ENCODE measurements around the gene ING4. TPM values are rescaled to one million over a fixed set of nuclear protein-coding genes. Genes with fewer than 3 reads are reported as not detected.
"Not testable (repeated sequence)": the region's sequence is repeated elsewhere in the genome, so short reads cannot be mapped to it uniquely, and the experiment has no call there.

Gene ING4
- 16.3 and 17.6 TPM in 2 replicates for total RNA-seq (2014; rRNA removed; shearing (Covaris generic))
- 50.0 and 61.5 TPM in 2 replicates for polyA plus RNA-seq (2014; cell fraction: nucleus; rRNA removed)

- peak; percentile 98 for DNase-seq (ENCODE audit: extremely low read depth, low read depth)
These were observed at the start of gene ING4 for GRCh38 chr12:6662906-6663742. ING4 (minus strand) TSS chr12:6663119; CDS start chr12:6663101, 18 bp downstream.

- DNase-seq (ENCODE audit: extremely low read depth, low read depth) = no peak
These were observed 46.1 kb upstream of the ING4 start for GRCh38 chr12:6708960-6709394.

DNA sequence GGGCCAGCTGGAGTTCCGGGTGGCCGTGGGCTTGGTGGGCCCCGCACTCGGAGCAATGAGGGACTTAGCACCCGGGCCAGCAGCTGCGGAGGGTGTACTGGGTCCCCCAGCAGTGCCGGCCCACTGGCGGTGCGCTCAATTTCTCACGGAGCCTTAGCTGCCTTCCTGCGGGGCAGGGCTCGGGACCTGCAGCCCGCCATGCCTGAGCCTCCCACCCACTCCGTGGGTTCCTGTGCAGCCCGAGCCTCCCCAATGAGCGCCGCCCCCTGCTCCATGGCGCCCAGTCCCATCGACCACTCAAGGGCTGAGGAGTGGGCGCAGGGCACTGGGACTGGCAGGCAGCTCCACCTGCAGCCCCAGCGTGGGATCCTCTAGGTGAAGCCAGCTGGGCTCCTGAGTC lies 45.4 kb upstream of the ING4 start:
- not testable (repeated sequence) for DNase-seq (ENCODE audit: extremely low read depth, low read depth)

DNA sequence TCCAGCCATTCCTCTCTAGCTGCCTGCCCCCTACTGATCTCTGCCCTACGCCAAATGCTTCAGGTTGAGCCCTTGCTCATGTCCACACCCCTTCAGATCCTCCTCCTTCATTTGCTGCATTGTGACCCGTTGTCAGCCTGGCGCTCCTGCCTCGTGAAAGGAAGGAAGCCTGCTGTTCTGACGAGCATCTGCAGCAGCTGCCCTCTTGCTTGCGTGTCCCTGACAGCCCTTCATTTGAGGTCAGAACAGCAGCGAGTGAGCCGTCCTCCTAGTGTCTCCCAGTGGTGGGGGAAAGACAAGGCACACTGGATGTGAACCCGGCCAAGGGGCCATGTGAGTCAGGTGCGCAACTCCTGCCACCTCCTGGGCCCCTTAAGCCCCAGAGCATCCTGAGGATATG lies 40.7 kb upstream of the ING4 start:
- no peak for DNase-seq (ENCODE audit: extremely low read depth, low read depth)

DNA sequence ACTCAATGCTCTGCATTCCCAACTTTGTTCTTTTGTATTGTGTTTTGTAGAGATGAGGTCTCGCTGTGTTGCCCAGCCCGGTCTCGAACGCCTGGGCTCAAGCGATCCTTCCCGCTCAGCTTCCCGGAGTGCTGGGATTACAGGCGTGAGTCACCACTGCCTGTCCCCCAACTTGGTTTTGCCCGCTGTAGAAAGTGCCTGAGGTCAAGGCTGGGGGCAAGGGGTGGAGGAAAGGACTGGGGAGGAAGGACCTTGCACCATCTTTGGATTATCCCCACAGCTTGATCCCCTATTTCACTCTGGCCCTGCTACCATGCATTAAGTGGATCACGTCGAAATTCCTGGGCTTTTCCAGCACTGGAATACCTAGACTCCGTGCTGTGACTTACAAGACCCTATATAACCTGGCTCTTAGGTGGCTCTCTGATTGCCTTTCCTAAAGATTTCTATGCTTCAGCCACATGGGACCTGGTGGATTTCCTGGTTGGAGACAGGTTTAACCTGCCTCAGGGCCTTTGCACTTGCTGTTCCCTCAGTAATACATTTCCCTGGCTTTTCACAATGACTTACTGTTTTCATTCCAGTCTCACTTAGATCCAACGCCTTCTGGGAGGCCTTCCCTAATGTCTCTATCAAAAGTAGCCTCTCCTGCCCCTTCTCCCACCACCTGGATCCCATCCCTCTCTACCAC lies 38.3 kb upstream of the ING4 start:
- no peak for DNase-seq (ENCODE audit: extremely low read depth, low read depth)

- no peak for DNase-seq (ENCODE audit: extremely low read depth, low read depth)
These were observed 37.7 kb upstream of the ING4 start, which contains the start of gene PIANP for GRCh38 chr12:6700646-6701051. PIANP (minus strand) TSS chr12:6700815; CDS start chr12:6698061, 2,754 bp downstream.

DNA sequence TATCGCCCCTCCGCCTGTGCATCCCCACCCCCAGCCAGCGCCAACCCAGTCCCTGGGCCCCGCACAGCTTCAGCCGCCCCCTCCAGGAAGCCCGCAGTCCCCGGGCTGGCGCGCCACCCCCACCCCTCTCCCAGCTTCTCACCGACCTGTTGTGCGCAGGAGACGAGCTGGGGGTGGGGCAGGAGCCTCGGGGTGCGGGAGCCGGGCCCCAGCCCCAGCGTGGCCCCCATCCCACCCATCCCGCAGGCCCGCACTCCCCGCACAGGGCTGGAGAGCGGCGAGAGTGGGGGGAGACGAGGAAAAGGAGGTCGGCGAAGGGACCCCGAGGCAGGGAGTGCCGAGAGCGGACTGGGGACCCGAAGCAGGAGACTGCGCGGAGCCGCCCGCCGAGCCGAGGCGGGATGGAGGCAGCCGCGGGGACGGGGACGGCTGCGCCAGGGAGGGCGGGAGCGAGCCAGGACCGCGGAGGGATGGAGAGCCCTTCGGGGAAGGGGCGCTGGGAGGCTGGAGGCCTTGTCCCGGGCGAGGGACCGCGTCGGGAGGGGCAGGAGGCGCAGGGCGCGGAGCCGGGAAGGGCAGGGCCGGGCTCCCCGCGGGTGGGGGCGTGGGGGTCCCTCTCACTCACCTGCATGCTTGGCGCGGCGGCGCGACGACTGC lies 37.2 kb upstream of the ING4 start:
- no peak for DNase-seq (ENCODE audit: extremely low read depth, low read depth)

DNA sequence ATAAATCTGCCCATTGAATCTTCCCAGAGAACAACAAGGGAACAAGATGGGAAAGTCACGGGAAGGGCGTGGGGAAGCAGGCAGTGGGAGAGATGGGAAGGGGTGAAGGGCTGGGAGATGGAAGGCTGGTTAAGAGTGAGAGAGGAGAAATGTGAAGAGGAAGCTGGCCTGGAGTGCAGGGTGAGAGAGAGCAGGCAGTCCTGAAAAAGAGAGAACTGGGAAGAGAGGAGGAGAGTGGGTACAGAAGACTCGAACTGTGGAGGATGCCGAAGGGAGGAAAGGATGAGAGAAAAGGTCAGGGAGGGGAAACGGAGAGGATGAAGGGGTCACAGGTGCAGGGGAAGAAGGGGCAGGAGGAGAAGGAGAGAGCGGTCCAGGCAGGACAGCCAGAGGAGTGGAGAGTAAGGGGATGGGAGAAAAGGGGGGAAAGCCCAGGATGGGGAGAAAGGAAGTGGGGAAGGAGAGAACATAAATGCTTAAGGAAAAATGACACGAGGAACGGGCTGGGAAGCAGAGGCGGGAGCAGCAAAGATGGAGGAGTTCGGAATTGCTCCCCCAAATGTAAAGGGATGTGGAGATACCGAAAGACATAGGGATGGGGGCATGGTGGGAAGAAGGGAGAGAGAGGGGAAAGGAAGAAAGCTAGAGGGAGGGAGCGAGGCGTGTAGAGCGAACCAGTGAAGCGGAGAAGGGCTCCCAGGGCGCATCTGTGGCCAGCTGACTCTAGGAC lies 36.5 kb upstream of the ING4 start:
- DNase-seq (ENCODE audit: extremely low read depth, low read depth) = no peak

DNA sequence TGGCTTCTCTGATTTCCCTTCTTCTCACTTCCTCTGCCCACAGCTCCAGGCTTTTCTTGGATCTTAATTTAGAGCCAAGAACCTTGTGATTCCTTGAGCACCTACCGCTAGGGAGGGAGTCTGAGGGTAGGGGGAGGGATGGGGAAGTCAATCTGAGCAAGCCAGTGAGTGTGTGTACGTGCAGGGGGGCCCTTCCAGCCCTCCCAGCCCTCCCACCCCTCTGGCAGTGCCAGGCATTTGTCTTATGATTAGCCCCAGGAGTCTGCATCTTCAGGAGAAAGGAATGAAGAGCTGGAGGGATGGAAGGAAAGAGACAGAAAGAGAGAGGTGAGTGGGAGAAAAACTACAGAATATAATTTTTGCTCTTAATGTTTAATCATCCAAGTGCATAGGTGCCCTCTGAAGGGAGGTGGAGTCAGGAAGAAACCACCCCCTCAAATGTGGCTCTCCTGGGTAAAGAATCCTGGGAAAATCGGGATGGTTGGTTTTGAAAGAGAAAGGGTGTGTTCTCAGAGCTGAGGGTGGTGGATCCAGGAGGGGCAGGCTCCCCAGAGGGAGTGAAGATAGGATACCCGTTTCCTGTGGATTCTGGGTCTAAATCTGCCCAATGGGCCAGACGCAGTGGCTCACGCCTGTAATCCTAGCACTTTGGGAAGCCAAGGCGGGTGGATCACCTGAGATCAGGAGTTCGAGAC lies 35.6 kb upstream of the ING4 start:
- DNase-seq (ENCODE audit: extremely low read depth, low read depth) = no peak

- peak; percentile 52 for DNase-seq (ENCODE audit: extremely low read depth, low read depth)
These were observed 34.8 kb upstream of the ING4 start for GRCh38 chr12:6697584-6698351.

GRCh38 chr12:6696690-6697583 lies 34.0 kb upstream of the ING4 start:
- DNase-seq (ENCODE audit: extremely low read depth, low read depth) = no peak

- DNase-seq (ENCODE audit: extremely low read depth, low read depth) = no peak
These were observed 32.6 kb upstream of the ING4 start for GRCh38 chr12:6695313-6696045.

- DNase-seq (ENCODE audit: extremely low read depth, low read depth) = no peak
These were observed 31.8 kb upstream of the ING4 start for GRCh38 chr12:6694701-6695100.

- DNase-seq (ENCODE audit: extremely low read depth, low read depth) = no peak
These were observed 31.0 kb upstream of the ING4 start for GRCh38 chr12:6693832-6694355.

DNA sequence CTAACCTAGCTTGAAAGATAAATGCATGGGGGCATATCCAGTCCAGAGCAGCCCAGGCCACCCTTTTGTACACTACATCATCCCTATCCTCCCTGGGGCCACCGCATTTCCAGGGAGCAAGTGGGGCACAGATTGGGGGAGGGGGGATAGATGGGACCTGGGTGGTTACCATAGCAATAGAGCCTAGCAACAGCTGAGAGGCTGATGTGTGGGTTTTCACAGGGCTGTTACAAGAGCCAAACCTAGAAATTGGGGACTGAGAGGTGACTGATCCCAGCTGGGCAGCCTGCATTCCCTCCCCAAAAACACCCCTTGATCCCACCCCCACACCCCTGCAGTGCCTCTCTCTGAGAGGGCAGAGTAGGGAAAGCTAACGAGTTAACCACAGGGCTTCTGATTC lies 30.0 kb upstream of the ING4 start:
- no peak for DNase-seq (ENCODE audit: extremely low read depth, low read depth)

DNA sequence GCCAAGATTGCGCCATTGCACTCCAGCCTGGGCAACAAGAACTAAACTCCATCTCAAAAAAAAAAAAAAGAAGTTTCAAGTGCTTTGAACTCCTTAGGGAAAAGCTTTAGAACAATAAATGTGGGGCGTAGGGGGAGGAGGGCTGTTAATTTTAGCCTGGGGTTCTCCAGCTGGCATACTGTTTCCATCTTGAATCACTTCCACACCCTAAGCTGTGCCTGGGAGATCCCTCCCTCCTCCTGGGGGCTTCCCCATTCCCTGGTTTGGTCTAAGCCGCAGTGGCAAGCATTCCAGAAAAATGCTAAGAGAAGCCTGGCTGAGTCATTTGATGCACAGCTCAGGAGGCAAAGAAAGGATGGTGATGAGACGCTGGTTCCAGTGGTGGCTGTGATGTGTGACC lies 28.6 kb upstream of the ING4 start:
- no peak for DNase-seq (ENCODE audit: extremely low read depth, low read depth)

Measured in NCI-H460 (cell line).